ENCODE measurements around the gene NTNG1.

NTNG1 gene

DNA sequence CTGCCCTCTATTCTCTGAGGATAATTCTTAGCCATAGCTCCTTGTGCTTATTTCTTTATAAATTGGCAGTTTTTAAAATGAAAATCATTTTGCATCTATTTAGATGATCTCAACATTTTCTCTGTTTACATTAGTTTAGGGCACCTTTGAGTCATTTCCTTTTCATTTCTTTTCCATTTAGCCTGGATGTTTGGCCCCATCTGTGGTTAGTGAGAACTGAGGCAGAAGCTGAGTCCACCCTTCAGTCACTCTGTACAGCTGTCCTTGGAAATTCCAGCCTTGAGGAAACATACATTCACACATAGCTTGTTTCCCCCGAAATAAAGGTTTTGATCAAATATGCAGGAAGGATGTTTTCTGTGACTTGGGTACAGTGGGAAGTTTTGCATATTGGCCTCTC, 123.7 kb downstream of the NTNG1 start:
- no peak for DNase-seq

DNA sequence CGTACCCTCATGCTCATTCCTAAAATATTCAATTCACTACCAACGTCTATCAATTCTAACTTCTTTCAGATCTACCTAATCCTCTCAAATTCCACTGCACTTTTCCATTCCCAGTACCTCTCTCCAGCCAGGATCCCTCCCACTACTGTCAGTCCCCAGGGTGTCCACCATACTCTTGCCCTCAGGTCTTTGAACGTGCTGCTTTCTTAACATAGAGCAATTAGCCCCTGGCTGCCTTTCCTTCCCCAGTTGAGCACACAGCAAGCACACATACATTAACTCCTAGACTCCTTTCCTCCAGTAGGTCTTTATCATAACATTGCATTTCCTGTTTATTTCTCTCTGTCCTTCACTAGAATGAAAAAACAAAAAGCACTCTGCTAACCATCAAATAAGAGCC, 126.7 kb downstream of the NTNG1 start:
- no peak for DNase-seq

DNA sequence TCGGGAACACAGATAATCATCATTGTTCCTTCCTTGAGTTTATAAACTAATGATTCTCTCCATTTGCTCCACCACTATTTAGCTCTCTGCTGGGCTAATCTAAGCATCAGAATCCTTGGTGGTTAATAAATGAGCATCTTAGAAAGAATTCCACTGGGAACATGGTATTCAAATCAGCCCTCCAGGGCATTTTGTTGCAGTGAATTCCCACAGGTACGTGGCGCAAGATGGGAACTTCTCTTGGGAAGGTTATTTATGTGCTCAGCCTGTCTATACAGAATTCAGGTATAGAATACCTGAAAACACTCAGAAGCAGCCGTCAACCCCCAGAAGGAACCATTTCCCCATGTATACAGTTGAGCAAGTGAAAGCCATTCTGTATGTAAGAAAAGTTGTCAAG, 131.5 kb downstream of the NTNG1 start:
- no peak for DNase-seq

DNA sequence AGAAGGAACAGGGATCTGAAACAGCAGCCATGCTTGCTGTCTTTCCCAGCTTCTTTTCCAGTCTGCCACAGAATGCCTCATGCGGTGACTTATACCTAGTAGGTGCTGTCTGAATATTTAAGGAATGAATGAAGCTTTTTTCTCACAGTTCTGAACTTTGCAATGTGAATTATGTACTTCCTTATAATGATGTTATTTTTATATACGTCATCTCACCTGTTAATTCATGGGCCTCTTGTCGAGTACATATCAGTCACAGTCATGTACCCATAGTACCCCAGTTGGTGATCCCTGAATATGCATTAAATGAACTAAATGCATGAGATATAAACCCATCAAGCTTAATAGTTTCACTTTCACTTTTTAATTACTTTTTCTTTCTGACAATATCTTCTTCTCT, 132.7 kb downstream of the NTNG1 start:
- DNase-seq, result no peak

DNA sequence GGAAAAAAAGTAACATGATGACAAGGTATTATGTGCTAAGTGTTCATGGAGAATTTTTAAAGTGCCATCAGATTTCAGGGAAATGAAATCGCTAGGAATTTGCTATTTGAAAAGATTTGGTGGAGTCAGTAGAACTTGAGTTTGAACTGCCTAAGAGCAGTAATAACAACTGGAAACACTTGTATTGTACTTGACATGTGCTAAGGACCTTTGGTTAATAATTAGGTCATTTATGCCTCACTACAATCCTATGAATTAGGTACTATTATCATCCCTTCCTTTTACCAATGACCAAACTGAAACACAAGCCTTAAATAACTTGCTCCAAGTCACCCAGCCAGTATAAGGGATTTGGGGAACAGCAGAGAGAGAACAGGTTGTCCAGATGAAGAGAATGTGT, 133.4 kb downstream of the NTNG1 start:
- no peak for DNase-seq

DNA sequence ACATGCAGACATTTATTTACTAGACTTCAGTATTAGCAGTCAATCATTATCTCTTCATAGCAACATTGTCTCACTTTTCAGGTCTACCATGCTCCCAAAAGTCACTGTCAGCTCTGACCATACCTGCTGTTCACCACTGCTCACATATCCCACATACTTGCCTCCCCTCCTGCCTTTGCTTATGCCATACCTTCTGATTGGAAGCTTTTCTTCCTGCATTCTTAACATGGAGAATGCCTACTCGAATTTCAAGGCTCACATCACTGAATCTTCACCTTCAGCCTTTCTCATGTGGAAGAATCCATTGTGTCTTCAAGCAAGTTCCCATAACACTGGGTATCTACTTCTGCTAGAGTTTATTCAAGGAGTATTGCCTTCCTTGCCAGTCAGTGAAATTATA, 135.4 kb downstream of the NTNG1 start:
- no peak for DNase-seq

DNA sequence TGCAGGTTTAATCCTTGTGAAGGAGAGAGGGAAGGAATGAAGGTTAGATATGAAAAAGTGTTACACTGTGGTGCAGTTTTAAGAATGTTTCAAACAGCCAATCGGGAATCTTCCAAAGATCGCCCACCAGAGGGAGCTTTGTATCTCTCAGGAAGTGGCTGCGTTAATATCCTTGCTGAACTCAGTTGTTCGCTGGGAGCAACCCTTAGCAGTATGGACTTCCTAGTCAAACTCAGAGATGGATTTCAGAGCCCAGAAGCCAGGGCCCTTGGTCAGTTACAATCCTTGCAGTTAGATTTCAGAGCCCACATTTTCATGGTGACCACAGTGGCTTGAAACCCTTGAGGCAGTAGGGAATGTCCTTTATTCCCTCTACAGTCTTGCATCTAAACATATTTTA, 136.2 kb downstream of the NTNG1 start:
- no peak for DNase-seq

DNA sequence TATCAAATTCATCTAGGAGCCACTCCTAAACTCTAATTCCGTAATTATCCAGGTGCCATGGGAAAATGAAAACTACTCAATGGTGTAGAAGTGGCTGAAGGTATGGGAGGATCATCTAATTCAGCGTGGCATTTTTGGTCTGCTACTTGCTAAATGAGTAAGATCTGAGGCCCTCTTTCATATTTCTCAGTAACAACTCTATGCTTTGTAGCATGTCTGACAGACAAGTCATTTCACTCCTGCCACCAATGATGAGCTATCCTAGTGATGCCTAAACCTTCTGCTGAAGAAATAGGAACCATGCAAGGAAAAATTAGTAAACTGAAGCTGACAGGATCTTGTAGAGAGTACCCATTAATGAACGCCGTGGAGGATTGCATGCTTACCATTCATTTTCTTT, 145.3 kb downstream of the NTNG1 start:
- no peak for DNase-seq

DNA sequence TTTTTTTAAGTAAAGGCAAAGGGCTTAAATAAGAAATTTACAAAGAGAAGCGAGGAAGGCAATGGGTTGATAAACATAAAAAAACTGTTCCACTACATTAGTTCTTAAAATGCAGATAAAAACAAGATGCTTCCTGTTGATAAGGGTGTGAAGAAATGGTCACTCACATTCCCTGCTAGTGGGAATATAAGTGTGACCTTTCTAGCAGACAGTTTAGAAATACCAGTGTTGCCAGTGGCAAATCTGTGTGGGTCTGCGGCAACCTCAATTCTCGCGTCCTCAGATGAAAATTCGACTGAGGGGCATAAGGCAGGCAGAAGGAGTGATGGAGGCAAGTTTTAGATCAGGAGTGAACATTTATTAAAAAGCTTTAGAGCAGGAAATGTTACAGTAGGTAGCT, 151.1 kb downstream of the NTNG1 start:
- no peak for DNase-seq

DNA sequence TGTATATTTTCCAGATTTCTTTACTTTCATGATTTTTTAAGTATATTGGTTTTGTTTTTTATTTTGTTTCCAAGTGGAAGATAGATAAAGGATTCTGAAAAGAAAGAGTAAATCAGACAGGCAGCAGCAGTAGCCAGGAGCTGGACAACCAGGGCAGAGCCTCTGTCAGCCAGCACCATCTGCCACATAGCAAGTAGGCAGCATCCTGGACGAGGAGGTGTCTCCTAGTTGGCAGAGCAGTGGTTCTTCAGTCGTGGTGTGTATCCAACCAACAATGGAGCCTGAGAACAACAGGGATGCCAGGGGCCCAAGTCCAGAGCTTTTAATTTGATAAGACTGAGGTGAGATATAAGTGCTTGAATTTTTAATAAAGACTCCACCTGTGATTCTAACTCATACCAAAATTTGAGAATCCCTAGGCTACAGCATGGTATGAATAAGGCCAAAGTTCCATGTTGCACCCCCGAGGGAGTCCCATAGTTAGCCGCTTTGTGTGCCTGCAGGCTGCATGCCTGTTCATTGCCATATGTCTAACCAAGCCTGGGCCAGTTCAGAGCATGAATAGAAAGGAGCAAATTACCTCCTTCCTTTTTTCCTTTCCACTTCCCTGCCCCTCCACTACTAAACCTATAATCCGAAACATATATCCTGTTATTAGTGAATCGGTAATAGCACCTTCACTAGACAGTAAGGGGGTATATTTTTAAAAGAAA, 153.2 kb downstream of the NTNG1 start:
- DNase-seq, result no peak

DNA sequence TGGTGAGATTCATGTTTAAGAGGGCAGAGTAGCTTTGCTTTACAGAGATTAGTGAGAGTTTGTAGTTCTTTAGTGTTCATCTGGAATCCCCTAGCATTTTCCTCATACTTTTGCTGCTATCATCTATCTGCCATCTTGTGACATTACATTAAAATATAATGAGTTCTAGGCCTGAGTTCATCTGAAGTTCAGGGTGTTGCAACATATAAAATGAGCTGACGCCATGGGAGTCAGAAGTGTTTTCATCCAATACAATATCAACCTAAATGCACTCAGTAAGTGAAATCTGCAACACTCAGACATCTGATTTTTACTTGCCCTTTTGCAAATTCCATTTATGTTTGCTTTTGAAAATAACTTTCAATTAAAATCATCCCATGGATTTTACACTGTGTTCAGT, 153.8 kb downstream of the NTNG1 start:
- no peak for DNase-seq

DNA sequence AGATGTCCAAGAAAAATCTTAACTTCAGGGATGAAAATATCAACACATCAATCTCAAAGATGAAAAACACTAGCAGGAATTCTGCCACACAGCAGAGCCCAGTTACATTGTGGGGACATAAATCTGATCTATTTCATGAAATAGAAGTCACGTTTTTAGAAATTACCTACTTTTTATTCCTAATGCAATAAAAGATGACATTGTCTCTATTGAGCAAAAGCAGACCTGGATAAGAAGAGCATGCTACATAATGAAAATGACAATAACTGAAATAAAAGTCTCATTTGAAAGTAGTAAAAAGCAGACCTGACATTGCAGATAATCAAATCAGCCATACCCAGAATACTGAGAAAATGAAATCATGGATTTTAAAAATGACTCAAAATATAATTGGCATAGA, 156.8 kb downstream of the NTNG1 start:
- no peak for DNase-seq

DNA sequence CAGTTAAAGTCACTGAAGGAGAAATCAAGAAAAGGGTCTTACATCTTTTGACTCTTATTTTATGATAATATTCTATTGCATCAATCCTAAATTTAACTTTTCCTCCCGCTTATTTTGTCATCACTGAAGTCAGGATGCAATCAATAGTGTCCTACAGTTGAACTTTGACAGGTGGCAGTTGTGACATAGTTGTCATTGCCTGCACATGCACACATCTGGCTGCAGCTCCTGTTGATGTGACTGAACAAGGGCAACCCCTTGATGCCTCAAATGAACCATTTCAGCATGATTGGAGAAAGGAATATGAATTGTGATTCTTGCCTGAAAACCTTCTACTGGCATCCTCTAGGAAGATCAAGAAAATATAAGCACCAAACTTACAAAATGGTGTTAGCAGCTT, 157.7 kb downstream of the NTNG1 start:
- DNase-seq, result no peak

DNA sequence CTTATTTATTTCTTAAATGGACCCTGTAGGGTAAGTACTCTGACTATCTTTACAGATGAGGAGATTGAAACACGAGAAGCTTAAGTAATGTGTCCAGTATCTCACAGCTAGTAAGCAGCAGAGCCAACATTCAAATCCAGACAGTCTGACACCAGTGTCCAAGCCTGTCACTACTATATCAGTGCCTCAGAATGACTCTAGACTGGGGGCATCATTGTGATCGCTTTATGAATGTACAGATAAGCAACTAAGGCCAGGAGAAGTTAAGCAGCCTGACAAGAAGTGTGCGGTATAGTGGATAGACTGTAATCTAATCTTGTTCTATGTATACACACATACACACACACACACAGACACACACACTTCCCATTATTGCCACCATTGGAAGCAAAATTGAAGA, 158.7 kb downstream of the NTNG1 start:
- no peak for DNase-seq

DNA sequence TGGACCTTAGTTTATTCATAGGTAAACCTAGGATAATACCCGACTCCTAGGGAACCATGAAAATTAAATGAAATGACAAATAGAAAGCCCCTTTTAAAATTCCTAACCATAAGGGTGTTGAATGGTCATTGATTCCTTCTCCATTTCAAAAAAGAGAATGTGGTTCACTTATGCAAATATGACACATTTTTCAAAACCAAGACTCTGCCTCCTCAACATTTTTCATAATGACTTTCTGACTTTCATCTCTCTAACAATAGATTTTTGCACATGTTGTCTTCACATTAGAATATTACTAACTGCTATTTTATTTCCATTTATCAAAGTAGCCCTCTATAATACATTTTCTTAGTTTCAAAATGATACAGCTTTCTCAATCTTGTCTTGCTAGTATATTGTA, 169.1 kb downstream of the NTNG1 start:
- DNase-seq, result no peak

DNA sequence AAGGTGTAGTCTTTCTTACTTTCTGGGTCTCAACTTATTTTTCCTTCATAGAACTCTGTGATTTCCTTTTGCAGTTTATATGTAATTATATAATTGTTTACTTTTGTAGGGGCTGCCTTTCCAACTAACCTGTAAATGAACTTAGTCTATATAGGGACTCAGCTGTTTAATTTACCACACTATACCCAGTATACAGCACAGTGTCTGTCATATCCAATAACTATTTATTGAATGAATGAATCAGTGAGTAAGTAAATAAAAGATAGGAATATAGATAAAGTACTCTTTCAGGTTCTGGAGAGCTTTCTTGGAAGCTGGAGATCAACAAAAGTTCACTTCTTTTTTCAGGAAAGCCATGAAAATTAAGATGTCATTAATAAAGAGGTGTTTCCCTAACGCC, 174.8 kb downstream of the NTNG1 start:
- no peak for DNase-seq

DNA sequence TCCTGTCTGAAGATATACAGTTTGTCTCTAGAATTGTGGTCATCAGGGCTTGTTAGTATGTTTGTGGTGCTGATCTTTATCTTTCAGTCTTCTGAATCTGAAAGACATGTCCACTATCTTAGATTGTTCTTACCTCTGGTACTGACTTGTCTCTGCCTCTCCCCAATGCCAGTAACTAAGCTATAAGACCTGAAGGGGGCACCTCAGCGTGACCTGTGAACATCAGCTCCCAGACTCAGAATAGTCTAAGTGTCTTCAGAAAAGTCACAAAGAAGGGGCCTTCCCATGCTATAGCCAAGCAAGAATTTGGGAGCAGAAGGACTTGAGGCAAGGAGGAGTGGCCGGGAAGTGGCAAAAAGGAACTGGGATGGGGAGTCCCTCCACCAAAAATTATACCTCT, 178.1 kb downstream of the NTNG1 start:
- no peak for DNase-seq

DNA sequence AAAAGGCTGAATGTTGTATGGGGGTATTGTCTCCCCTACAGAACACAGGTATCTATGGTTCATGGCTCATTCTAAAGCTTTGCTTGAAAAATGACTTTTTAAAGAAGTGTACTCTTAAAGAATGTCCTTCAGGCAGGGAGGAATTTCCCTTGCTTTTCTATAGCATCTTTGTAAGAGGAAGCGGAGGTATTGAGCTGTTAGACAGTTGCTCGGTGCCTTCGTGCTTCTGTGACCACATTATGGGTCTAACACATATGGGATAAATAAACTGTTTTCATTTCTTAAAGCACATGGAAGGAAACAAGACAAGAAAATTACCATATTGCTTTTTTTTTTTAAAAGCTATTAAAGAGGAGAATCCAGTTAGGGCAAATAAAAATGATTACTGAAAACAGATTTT, 182.9 kb downstream of the NTNG1 start:
- DNase-seq, result no peak

DNA sequence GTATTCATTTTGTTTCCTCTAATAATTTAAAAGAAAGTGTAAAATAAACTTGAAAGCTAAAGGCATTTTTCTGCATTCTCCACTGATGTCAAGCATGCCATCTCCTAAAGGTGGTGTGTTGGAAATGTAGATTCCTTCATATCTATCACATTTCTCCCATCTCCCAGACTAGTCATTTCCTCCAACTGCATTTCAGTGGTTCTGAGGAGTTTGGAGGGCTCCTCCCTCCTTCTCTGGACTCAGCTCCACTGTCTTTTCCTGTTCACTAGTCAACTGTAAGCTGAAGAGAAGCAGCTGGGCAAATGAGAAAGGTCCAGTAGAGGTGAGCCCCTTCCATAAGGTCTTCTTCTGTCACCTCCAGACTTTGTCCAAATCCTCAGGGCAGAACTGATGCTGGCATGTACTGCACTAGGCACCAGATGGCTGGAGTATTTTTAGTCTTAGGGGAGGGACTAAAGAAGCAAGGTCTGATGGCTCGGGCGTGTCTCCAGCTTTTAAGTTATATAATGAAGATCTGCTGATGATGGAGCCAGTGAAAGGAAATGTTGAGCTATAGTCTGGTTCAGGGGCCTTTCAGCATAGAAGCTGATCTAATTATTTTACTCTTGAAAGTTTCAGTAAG, 186.1 kb downstream of the NTNG1 start:
- DNase-seq, result no peak

DNA sequence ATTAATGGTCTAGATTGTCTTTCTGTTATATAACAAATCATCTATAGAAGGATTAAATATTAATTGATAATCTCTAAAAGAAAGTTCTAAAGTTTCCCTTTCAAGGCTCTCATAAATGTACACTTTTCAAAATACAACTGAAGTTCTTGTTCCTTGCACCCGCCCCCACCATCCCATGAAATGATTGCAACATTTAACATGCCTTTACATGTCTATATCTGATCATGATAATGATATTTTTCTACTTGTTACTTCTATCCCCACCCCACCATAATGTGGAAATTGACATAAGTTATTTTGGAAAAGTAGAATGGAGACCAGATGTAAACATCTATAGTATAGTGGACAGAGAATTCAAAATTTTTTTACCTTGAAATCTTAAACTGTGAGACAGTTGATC, 186.6 kb downstream of the NTNG1 start:
- no peak for DNase-seq

DNA sequence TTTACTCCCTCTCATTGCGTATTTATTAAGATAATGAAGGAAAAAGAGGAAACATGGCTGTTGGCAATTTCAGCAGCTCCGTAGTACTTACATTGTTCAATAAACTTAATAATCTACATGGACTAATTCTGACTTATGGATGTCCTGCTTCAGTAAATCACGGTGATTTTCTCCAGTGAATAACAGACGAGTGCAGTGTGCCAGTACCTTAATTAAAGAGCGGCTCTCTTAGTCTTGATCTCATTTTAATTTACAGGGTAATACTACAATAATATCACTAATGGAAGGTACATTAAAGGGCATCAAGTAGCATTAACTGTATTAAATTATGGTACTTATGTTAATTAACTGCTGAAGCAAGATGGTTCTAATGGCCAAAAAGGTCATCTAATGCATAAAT, 187.2 kb downstream of the NTNG1 start:
- DNase-seq, result no peak

DNA sequence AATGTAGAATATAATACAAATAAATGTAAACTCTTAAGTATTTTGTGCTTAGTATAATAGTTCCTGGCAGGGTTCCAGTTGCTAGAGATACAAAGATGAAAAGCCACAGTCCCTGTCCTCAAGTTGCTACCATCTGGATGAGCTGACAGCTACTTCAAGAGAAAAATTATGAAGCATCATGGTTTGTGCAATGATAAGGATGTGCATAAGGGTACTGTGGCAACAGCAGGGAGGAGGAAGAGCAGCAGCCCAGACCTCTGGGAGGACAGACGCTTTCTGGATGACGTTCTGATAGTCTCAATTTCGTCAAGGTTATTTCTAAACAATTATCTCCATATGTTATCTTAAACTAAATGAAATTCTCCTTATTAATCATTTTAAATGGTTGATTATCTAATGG, 198.9 kb downstream of the NTNG1 start:
- DNase-seq, result no peak

DNA sequence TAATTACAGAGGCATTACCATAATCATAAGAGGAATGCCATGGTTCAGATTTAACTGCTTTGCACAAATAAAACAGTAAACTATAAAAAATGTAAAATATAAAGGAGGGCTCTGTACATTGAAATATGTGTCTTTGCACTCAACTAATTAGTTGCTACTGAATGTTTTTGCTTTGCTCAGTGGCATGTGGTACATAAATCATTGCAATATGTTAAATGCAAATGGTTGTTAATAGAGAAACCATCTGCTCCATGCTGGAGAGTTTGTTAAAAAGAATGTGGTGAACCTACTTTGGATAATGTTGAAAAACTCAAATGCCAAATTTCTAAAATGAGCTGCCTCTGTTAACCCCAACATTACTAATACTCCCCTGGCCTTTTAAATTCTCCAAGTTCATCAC, 201.5 kb downstream of the NTNG1 start:
- no peak for DNase-seq

DNA sequence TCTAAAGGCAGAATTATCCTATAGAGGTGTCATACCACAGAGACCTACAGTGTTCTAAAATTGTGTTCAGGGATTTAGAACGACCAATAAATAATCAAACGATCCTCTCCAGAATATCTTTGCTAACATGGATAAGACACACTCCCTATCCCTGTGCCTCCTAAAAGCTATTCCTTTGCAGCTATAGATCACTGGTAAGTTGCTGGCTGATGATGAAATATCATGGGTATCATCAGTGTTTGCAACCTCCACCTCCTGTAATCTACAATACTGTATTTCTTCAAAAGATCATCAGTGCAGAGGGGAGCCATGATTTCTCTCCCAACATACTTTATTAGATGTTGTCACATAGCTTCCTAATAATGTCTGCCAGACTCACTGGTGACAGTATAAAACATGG, 201.9 kb downstream of the NTNG1 start:
- DNase-seq, result no peak

DNA sequence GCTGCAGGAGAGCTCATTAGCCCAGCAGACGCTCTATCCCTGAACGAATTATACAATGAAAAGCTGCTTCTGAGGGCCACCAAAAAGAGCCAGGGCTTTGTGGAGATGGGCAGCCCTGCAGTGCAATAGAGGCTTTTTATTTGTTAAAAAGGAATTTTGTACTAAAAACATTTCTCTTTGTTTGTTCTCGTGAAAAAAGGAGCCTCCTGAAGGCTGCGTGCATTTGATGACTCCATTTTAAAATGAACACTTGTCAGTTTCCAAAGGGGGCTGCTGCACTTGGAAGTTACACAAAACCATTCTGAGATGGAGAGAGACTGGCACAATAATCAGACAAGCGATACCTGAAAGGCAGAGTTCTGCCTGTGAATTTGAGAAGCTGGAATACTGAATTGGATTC, 202.8 kb downstream of the NTNG1 start:
- no peak for DNase-seq
